ENCODE results near the gene PARD3.

The PARD3 gene

DNA sequence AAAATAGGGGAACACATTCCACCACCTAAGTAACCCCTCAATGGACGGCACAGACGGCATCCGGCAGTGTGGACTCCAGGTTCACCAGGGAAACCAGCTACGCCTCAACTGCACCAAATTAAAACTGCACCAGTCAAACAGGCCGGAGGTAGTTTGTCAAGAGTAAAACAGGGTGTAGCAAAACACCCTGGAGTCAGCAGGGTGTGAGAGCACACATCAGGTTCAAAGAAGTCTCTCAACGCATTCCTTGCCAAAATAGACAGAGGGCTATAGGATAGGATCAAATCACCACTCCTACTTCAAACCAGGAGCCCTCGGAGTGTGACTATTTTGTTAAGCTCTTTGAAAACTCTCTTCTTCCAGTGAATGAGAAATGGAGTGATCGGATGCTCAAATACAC lies 135.9 kb downstream of the PARD3 start:
- H3K36me3 ChIP-seq (ENCODE audit: insufficient read depth), result no peaks in the 10 kb centered on the region
- no peak overlapping the region for H3K9ac ChIP-seq
- no peak overlapping the region for H3K4me2 ChIP-seq
- H2AFZ ChIP-seq (ENCODE audit: low read depth), result no peak overlapping the region
- H3K79me2 ChIP-seq (ENCODE audit: insufficient read depth, low read depth), result peaks cover 27% of the 10 kb centered on the region; the same call in 1 of the 2 replicates
- no peak overlapping the region for H3K27ac ChIP-seq
- H3K4me1 ChIP-seq (ENCODE audit: low read depth, poor library complexity, severe bottlenecking), result peaks cover 14% of the 10 kb centered on the region
- no peak overlapping the region for H3K4me3 ChIP-seq (IDR thresholded peaks at IDR 0.05; ENCODE audit: insufficient read depth, low read depth, low read length)
- H3K27me3 ChIP-seq (ENCODE audit: insufficient read depth, low read depth), result no peaks in the 10 kb centered on the region
- no peaks in the 10 kb centered on the region; the same call in 1 of the 2 replicates for H4K20me1 ChIP-seq (ENCODE audit: insufficient read depth)
- no peak for TF ChIP-seq CTCF (conservative IDR thresholded peaks at IDR 0.05; ENCODE audit: low read depth, low read length)

- Histone ChIP-seq H3K27me3 (ENCODE audit: insufficient read depth, low read depth) (no peaks in the 10 kb centered on the region), H3K79me2 (ENCODE audit: insufficient read depth, low read depth) (peaks cover 12% of the 10 kb centered on the region; the same call in 1 of the 2 replicates), H3K4me3 (IDR thresholded peaks at IDR 0.05; ENCODE audit: insufficient read depth, low read depth, low read length) (no peak overlapping the region), H3K27ac (no peak overlapping the region), H3K9ac (no peak overlapping the region), H2AFZ (ENCODE audit: low read depth) (no peak overlapping the region), H3K36me3 (ENCODE audit: insufficient read depth) (no peaks in the 10 kb centered on the region), H3K4me2 (no peak overlapping the region), H3K4me1 (ENCODE audit: low read depth, poor library complexity, severe bottlenecking) (peaks cover 11% of the 10 kb centered on the region), H4K20me1 (ENCODE audit: insufficient read depth) (no peaks in the 10 kb centered on the region)
- no peak for TF ChIP-seq CTCF (conservative IDR thresholded peaks at IDR 0.05; ENCODE audit: low read depth, low read length)
Observed at GRCh38 chr10:34677591-34677990, 137.5 kb downstream of the PARD3 start.

GRCh38 chr10:34677132-34677531 lies 138.0 kb downstream of the PARD3 start:
- no peak overlapping the region for H3K4me3 ChIP-seq (IDR thresholded peaks at IDR 0.05; ENCODE audit: insufficient read depth, low read depth, low read length)
- H3K27ac ChIP-seq, result no peak overlapping the region
- no peaks in the 10 kb centered on the region for H4K20me1 ChIP-seq (ENCODE audit: insufficient read depth)
- H3K79me2 ChIP-seq (ENCODE audit: insufficient read depth, low read depth), result peaks cover 8% of the 10 kb centered on the region; the same call in 1 of the 2 replicates
- no peak overlapping the region for H3K9ac ChIP-seq
- TF ChIP-seq CTCF (conservative IDR thresholded peaks at IDR 0.05; ENCODE audit: low read depth, low read length), result no peak
- H3K4me2 ChIP-seq, result no peak overlapping the region
- no peak overlapping the region for H2AFZ ChIP-seq (ENCODE audit: low read depth)
- no peaks in the 10 kb centered on the region for H3K27me3 ChIP-seq (ENCODE audit: insufficient read depth, low read depth)
- peaks cover 10% of the 10 kb centered on the region for H3K4me1 ChIP-seq (ENCODE audit: low read depth, poor library complexity, severe bottlenecking)
- no peaks in the 10 kb centered on the region for H3K36me3 ChIP-seq (ENCODE audit: insufficient read depth)

DNA sequence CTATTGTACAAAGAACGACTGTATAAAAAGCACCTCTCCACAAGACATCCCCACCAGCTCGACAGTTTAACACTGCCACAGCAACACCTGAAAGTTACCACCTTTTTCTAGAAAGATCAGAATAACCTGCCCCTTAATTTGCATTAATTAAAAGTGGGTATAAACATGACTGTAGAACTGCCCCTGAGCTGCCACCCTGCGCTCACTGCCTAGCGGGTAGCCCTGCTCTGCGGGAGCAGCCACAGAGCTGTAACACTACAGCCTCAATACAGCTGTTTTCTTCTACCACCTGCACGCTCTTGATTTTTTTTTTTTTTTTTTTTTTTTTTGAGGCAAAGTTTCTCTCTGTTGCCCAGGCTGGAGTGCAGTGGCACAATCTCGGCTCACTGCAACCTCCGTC lies 140.9 kb downstream of the PARD3 start:
- no peak overlapping the region for H3K4me3 ChIP-seq (IDR thresholded peaks at IDR 0.05; ENCODE audit: insufficient read depth, low read depth, low read length)
- H3K27ac ChIP-seq, result no peak overlapping the region
- no peaks in the 10 kb centered on the region for H3K36me3 ChIP-seq (ENCODE audit: insufficient read depth)
- peaks cover 31% of the 10 kb centered on the region for H3K4me1 ChIP-seq (ENCODE audit: low read depth, poor library complexity, severe bottlenecking)
- H3K4me2 ChIP-seq, result no peak overlapping the region
- peaks cover 11% of the 10 kb centered on the region for H3K79me2 ChIP-seq (ENCODE audit: insufficient read depth, low read depth)
- no peak overlapping the region for H2AFZ ChIP-seq (ENCODE audit: low read depth)
- H3K27me3 ChIP-seq (ENCODE audit: insufficient read depth, low read depth), result no peaks in the 10 kb centered on the region
- TF ChIP-seq CTCF (conservative IDR thresholded peaks at IDR 0.05; ENCODE audit: low read depth, low read length), result no peak
- H4K20me1 ChIP-seq (ENCODE audit: insufficient read depth), result no peaks in the 10 kb centered on the region
- H3K9ac ChIP-seq, result no peak overlapping the region

Measured in KMS-11 (cell line).